ENCODE measurements around the gene SLC35A2.

SLC35A2 gene

DNA sequence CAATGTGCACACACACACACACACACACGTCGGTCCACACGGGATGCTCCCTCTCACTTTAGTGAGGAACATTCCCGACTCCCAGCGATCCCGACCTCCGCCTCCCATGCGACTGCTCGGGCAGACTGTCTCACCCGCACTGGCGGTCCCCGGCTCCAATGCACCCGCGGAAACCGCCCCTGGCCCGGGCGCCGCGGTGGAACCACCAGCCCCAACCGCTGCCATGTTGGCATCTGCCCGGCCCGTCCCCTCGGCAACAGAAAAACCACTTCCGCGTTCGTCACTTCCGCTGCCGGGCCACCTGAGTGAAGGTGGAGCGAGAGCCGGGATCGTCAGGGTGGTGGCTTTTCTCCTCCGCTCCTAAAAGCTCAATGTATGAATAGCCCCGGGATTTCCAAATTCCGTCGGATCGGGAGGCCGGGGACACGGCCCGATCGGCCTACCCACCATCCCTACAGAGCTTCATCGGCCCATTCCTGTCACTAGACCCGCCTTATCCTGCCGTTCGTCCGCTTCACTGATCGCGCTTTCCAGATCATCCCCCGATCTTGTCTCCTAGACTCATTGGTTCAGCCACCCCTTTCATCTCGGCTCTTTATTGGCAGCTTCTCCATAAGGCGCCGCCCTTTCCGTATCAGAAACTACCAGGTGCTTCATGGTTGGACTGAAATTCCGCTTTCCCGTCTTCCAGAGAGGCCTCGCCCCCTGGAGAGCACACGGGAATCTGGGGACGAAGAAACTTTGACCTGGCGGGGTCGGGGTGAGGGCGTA, at the start of gene SLC35A2:
Gene SLC35A2 (minus strand): TSS at position 235 of the 771 bp plus-strand sequence. CDS start 10 bp downstream, at position 225.
- in situ Hi-C loops (cut with MboI; ENCODE audit: low sequenced_read_pairs) = no loop called here

DNA sequence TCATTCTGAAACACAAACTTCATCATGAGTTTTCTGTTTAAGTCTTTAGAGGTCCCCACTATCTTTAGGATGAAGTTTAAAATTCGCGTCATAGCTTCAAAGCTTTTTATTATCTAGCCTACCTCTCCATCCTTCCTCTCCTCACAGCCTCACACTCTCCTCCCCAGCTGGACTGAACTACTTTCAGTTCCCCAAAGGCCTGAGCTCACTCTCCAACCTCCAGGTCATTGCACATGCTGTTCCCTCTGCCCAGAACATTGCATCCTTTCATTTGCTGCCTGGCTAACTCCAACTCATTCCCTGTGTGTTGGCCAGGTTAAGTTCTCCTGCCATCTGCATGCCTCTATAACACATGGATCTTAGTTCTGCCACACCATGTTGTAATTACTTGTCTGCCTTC, 48.8 kb upstream of the SLC35A2 start:
- in situ Hi-C loops (cut with MboI; ENCODE audit: low sequenced_read_pairs) = no loop called here

DNA sequence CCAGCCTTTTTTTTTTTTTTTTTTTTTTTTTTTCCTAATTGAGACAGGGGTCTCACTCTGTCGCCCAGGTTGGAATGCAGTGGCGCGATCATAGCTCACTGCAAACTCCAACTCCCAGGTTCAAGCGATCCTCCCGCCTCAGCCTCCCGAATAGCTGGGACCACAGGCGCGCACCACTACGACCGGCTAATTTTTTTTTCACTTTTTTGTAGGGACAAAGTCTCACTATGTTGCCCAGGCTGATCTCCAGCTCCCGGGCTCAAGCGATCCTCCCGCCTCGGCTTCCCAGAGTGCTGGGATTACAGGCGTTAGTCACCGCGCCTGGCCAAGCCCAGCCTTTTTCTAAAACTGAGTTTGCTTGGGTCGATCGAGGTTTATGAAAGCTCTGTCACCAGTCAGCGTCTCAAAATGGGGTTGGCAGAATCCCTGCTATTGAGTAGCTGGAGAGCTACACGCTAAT, 47.2 kb upstream of the SLC35A2 start:
- in situ Hi-C loops (cut with MboI; ENCODE audit: low sequenced_read_pairs) = no loop called here

DNA sequence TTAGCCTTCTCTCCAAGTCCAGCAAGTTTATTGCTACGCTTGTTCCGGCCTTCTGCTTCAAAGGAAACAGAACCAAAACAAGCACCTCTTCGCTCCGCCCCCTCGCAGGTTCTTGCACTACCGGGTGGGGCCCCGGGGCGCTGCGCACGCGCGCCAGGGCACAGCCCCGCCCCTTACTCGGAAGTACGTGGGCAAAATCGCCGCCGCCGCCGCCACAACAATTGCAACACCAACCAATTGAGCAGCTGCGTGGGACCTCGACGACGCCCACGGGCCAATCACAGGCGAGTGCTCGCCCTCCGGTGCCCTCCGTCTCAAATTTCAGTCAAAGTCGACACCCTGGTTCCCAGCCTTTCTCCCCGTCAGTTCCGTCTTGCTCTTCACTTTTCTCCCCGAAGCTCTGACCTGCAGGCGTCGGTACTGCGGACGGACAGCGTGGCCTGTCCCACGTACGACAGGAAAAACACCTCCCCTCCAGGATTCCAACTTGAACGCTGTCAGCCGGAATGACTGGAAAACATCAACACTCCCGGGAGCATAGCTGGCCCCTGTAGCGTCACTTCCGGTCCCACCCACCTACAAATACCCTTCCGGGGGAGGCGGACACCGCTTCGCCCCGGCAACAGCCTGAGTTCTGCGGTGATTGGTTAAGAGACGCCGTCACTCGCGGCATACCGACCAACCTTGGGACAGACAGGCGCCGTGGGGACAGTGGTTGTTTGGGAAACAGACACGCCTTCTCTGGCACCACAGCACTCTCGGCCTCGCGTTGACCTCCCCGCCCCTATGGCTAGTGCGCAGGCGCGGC, 46.6 kb upstream of the SLC35A2 start:
- in situ Hi-C loops (cut with MboI; ENCODE audit: low sequenced_read_pairs) = no loop called here

DNA sequence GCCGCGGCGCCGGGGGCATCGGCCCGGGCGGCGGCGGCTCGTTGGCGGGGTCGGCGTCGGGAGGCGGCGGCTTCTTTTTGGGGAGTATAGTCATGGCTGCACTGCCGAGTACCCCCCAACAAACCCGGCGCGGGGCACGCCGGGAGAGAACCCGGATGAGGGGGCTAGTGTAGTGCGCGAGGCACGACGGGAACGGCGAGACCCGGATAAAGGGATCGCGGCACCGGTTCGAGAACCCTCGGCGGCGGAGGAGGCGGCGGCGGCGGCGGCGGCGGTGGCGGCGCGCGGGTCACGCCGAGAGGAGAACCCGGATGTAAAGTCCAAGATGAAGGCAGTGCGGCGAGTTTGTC, 46.0 kb upstream of the SLC35A2 start, which contains the start of gene OTUD5:
Gene OTUD5 (minus strand): TSS at position 131 of the 350 bp plus-strand sequence. CDS start 37 bp downstream, at position 94.
- in situ Hi-C loops (cut with MboI; ENCODE audit: low sequenced_read_pairs) = no loop called here

DNA sequence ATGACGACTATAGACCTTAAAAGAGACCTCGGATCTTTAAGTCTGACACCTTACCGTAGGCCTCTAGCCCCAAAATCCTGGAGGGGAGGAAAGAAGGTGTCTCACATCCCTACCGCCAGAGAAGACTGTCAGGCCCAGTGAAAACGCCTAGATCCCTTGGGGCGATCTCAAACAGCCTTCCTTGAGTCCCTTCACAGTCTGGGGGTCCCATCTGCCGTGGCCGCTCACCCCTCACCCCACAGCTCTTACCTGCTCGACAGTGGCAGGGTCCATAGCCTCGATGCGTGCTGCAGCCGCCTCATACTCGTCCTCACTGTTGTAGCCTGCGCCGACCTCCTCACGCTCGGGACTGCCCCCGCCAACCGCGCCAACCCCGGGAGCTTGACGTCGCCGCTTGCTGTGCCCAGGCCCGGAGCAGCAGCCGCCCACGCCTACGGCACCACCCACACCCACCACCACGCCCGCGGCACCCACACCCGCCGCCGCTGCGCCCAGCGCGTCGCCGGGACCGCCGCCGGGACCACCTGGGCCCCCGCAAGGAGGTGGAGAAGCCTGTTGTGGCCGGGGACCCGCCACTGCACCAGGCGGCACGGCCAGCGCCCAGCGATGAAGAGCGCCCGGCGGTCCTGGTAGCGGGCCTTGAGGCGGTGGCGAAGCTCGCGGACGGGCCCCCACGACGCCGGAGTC, 45.4 kb upstream of the SLC35A2 start:
- in situ Hi-C loops (cut with MboI; ENCODE audit: low sequenced_read_pairs) = no loop called here

DNA sequence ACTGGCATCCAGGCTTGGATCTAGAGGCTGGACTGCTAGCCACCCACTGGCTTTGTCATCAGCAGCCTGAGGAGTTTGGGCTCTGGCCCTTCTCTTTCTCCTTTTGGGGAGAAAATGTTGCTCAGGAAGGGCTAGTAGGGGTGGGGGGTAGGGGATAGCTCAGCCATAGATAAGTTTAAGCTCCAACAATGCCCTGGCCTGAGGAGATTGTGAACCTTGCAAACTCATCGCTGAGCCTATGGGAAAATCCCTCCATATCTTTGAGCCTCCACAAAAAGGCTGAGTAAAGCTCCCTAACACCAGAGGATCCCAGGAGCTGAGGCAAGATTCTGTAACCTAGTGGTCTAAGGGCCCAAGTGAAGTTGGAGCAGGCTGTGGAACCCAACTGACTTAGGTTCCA, 37.1 kb upstream of the SLC35A2 start:
- in situ Hi-C loops (cut with MboI; ENCODE audit: low sequenced_read_pairs) = no loop called here

DNA sequence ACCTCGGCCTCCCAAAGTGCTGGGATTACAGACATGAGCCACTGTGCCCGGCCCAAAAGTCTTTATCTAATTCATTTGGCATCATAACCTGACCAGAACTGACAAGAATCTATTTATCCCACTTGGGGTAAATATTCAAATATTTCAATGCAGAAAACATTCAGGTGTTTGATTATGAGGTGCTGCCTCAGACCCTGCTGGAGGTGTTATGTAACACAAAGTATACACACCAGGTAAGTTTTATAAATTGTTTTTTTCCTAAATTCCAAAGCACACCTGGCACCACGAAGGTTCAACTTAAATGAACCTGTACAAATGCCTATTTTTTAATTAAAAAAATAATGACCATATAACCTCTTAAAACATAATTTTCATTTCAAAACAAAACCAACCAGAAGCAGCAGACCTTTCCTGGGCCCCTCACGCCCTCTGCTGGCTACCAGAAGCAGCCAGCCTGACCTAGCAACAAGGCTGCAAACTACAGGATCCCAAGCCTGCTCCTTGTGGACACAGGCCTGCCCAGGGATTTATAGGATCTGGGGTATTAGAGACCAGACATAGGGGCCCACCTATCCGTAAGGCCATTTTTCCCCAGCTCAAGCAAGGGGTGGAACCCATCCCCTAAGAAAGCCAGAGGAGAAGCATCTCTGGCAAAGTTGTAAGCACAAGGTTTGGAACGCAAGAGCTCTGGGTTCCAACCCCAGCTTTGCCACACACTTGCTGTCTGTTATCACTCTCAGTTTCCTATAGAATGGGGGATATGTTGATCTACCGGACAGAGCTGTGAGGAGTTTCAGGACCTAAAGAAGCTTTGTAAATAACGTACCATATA, 34.3 kb upstream of the SLC35A2 start:
- in situ Hi-C loops (cut with MboI; ENCODE audit: low sequenced_read_pairs) = no loop called here

DNA sequence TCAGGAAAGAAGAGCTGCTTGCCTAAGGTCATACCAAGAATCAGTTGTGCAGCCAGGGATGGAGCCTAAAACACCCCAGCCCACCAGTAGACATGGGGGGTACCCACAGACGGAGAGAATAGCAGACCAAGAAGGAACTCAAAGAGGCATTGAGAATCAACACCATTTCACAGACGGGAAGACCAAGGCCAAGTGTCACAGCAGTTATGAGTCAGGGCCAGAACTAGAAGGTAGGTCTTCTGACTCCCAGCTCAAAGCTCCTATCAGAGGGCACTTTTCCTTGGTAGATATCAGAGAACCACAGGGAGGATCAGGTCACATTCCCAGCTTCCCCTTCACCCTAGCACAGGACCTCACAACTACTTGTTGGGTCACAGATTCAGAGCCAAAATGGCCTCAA, 31.4 kb upstream of the SLC35A2 start:
- in situ Hi-C loops (cut with MboI; ENCODE audit: low sequenced_read_pairs) = no loop called here

DNA sequence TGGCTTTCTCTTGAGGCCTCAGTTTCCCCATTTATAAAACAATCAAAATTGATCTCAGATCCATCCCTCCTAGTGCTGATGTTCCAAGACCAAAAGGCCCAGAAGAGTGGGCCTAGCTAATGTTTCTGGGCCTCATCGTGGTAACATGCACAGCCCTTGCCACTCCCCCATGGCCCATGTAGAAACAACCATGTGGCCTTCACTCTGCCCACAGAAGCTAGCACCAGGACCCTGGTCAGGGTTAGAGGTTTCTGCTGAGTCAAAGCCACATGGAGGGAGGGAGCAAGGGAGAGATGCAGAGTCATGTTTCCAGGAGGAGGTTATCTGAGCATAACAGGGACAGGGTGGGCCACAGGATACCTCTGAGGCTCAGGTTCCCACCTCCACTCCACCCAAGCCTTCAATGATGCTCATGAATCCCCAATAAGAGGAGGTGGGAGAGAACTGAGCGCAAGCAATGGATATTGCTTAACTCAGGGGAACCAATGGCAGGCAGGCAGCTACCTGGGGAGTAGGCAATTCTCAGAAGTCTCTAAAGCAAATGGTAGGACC, 29.0 kb upstream of the SLC35A2 start:
- in situ Hi-C loops (cut with MboI; ENCODE audit: low sequenced_read_pairs) = no loop called here

DNA sequence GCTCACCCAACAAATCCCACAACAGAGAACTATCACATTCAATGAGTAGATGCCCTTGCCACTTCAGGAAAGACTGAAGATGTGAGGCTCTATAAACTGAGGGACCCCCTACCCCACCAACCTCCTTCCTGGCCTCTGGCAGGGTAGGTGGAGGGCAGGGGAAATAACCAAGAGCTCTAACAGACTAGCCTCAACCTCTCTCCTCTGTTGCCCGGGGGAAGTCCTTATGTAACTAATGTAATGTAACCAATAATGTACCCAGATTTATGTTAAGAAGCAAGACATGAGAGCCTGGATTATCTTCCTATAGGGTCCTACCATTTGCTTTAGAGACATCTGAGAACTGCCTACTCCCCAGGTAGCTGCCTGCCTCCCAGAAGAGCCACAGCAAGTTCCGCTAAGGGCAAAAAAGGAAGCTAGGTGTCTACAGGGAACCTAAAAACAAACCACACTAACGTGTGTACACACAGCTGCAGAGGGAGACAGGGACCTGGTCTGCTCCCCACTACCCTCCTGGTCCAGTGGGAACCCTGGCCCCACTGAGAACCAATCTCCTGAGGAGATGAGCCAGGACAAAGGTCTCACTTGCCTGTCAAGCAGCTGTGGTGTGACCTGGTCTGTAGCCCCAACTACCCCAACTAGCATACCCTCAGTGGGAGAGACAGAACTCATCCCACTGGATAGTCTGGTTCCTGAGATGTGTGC, 28.2 kb upstream of the SLC35A2 start:
- in situ Hi-C loops (cut with MboI; ENCODE audit: low sequenced_read_pairs) = no loop called here

DNA sequence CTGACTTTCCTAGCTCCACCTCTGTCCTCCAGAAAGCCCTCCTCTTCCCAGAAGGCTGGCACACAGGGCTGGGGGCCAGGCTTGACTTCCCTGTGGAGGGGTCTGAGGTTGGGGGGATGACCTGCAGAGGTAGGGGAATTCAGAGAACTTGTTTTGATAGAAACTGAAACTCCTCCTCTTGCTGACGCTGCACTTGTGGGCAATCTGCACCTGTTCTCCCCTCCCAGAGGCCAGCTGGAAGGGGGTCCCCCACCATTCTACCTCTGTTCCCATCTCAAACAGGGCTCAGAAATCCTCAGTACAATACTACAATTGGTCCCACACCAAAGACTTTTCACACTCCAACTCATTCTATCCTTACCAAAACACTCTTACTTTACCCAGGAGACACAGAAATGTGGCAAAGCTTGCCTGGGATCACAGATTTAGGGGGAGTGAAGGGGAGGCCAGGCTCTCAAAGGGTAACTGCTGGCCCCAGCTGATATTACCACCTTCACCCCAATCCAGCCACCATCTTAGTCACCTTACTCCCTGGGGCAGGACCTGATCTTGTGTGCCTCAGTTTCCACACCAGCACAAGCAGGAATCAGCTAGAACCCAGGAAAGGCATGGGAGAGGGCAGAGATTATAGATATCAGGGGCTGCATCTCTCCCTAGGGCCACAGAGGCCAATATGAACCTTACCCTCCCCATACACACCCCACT, 27.4 kb upstream of the SLC35A2 start:
- in situ Hi-C loops (cut with MboI; ENCODE audit: low sequenced_read_pairs) = no loop called here

DNA sequence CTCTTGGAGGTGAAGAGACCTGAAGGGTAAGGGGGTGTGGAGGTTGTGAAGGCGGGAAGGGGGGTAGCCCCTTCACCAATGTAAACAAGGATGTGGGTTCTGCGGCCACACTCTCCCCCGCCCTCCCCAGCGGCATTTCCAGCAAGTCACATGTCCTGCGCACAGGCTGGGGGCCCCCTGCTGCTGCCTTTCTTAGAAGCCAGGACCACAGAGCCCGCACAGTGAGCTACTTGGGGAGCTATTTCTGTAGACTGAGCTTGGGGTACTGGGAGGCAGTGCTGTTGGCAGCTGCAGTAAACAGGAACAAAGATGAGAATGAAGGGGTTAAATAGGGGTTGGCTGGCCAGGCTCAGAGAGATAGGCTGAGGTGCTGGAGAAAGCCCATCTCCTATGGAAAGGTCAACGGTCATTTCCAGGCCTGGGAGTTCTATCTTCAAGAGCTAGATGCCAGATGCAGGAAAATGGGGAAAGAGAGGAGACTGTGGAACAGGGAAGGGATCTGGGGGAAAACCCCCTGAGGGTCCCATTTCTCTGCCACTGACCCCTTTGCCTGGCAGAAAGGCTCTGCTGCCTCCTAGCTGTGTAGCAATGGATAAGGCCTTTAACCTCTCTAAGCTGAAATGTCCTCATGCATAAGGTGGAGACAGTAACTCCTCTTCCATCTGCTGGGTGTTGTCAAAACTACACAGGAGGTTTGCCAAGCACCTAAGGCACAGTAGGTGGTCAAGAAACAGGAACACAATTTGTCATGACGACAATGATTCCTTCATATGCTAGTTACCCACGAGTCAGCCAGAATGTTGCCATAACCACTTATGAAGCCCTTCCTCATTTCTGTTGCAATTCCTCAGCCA, 25.8 kb upstream of the SLC35A2 start:
- in situ Hi-C loops (cut with MboI; ENCODE audit: low sequenced_read_pairs) = no loop called here

DNA sequence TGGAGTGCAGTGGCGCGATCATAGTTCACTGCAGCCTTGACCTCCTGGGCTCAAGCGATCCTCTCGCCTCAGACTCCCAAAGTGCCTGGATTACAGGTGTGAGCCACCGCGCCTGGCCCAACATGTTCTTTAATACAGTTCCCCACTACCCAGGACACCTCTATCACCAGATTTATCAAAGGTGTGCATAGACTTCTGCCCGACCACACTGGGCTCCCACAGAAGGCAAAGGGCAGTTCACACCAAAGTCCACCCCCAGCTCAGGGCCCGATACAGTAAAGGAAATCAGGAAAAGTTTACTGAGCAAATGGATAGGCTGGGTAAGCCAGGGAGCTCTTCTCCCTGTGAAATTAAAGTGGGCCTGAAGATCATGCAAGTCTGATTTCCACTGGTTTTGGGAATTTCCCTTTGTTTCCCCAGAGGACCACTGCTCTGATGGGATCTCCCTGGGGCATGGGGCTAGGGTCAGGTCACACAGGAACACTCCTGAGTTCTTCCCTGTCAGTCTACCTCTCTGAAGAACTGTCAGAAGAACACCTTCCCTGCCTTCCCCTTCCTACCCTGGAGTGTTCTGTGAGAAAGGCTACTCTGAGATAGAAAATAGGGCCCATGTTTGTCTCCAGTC, 25.1 kb upstream of the SLC35A2 start:
- in situ Hi-C loops (cut with MboI; ENCODE audit: low sequenced_read_pairs) = no loop called here

DNA sequence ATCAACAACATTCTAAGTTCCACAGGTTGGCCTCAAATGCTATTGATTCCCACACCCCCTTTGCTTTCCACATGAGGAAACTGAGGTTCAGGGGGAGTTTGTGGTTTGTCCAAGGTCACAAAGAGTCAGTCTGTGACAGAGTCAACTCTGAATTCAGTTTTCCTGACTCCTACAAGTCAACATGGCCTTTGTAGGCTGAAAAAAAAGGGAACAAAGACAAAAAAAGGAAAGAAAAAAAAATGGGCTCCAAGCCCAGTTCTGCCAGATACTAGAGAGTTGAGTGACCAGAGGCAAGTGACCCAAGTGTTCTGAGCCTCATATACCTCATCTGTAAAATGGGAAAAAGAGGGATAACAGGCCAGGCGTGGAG, 23.8 kb upstream of the SLC35A2 start:
- in situ Hi-C loops (cut with MboI; ENCODE audit: low sequenced_read_pairs) = no loop called here

DNA sequence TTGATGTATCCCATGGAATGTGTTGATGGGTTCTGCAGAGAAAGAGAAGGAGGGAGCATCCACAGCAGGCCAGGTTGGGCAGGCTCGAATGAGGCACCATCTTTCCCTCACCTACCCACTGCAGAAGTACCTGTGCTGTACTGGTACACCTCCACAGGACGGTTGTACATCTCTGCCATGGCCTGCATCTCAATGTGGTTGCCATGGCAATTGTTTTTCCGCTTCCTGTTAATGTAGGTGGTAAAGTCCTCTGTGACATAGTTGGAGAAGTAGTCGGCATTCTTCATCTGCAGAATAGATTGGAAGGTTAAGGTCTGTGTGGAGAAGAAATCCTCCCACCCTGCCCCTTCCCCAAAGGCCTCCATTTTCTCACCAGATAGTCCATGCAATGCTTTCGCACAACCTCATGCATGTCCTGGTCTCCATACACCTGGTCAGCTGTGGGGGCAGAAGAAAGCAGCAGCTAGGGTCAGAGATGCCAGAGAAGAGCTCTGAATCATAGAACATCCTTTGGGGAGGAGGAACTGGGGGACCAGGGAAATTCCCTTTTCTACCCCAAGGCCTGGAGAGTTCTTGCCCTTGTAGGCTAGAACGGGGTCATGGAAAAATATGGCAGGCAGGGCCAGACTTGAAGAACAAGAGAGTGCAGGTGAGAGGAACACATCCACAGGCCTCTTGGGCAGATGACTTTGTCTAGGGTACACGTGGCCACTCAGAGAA, 23.3 kb upstream of the SLC35A2 start:
- in situ Hi-C loops (cut with MboI; ENCODE audit: low sequenced_read_pairs) = no loop called here

DNA sequence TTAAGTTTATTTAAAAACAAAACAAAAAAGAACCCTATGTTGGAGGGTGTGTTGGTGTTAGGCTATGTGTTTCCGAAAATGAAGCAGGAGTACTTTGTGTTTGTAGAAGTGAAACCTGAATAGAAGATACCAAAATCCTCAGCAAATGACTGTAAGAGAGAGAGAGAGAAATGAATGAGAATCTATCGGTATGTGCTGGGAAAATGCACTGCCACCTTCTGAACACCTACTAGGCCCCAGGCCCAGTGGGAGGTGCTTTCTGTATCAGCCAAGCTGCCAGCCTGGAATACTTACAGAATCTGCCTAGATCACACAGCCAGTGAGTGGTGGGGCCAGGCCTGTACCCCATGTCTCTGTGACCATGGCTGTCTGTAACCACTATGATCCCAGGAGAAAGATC, 22.3 kb upstream of the SLC35A2 start:
- in situ Hi-C loops (cut with MboI; ENCODE audit: low sequenced_read_pairs) = no loop called here
